GM18517 (cell line): ENCODE data around the gene IFT172.

ENCODE experiments used
- ATAC-seq: cut with Tn5 transposase; IDR thresholded peaks from one replicate; pipeline ENCODE4 v1.9.1; 2021; ENCODE audit warnings: mild to moderate bottlenecking, moderate library complexity; ENCODE audit not compliant: unreplicated experiment

IFT172 gene

GRCh38 chr2:27494944-27495554, 5.5 kb upstream of the IFT172 start, which contains the start of gene FNDC4:
Gene FNDC4, minus strand, starts transcription at chr2:27495200. Its CDS starts 521 bp downstream, at chr2:27494679.
- no peak for ATAC-seq

DNA sequence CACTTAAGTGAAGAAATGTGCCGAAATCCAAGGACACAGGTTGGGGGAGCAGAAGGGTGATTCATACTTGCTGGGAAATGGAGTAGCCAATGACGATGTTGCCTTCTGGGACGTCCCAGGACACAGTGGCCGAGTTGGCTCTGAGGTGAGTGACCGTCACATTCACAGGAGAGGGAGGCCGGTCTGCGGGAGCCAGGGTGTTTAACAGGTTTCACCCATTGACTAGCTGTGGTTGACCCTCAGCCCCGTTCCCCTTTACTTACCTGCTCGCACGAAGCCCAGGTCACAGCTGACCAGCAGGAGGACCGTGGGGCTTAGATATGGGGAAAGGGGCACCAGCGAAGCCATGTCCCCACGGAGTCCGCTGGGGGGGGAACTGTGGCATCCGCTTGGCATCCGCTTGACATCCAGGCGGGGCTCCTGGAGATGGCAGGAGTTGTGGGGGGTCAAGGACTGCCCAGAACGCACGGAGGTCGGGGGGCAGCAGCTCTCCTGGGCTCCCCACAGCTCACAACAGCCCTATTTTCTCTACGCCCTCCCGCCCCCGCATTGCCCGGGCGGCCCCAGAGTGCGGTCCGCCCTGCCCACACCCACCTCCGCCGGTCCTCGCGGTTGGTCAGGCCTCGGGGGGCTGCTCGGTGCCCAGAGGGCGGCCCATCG, 4.9 kb upstream of the IFT172 start:
- ATAC-seq: no peak

DNA sequence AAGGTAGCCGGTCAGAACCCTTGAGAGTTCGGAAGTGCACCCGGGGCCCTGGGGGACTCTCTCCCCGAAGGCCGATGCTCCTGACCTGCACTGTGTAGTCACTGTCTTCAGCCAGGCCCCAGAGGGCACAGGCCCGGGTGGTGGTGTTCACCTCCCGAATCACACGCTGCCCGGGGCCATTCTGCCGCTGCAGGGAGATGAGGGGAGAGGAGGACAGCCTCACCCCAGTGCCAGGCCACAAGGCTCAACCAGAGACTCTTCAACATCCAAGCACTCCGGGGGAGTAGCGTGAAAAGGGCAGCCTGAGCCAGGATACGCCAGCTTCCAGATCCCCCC, 4.4 kb upstream of the IFT172 start:
- ATAC-seq: no peak

- no peak for ATAC-seq
Observed at GRCh38 chr2:27492557-27492956, 3.0 kb upstream of the IFT172 start.

DNA sequence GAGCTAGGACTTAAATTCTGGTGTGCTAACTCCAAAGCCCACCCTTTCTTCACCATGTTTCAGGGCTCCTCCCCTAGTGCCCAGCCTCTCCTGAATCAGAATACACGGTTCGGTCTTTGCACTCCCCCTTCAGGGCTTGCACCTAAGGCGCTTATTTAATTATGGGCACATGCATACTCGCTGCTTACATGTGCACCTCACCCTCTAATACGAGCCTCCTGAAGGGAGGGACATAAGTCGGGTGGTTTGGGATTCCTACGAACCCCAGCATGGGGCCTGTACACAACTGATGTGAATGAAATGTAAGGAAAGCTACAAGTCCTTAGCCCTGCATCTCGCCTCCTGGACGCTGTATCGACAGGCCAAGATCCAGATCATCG, 435 bp downstream of the IFT172 start:
- ATAC-seq: no peak

GRCh38 chr2:27485496-27485895, 4.0 kb downstream of the IFT172 start:
- ATAC-seq: no peak

GRCh38 chr2:27471961-27472360, 17.6 kb downstream of the IFT172 start:
- ATAC-seq: no peak

GRCh38 chr2:27464443-27464842, 25.1 kb downstream of the IFT172 start:
- ATAC-seq: no peak

- ATAC-seq: no peak
Observed at GRCh38 chr2:27461118-27461517, 28.4 kb downstream of the IFT172 start.

DNA sequence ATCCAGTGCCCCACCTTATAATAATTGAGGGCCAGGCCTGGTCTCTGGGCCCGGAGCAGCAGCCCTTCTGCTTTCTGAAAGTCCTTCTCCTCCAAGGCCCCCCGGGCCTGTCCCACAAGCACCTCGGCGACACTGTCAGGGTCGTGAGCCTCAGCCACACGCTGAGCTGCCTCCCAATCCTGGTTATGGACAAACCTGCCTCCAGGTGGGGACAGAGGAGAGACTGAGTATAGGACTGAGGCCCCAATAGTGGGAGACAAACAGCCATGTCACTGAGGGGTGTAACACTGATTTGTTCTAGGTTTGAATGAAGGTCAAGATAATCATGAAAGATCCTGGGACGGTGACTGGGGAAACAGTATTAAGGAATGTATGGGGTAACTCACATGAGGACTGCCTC, 35.6 kb downstream of the IFT172 start:
- ATAC-seq: no peak

GRCh38 chr2:27451095-27451494, 38.4 kb downstream of the IFT172 start:
- no peak for ATAC-seq

DNA sequence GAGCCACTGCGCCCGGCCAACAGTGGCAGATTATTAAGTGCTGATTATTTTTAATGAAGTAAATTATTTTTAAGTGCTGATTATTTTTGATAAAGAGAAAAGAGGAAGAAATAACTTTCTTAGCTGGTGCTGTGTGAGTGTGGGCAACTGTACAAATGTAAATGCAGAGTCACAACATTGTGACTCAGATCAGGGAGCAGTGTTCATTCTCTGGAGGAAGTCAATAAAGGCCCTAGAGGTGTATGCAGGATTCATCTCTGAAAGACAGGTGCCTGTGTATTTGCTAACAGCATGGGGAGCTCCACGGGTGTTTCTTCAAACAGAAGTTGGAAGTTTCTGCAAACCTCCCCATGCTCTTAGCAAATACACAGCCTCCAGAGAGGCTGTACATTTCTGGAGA, 41.2 kb downstream of the IFT172 start:
- ATAC-seq: no peak

- ATAC-seq: no peak
Observed at GRCh38 chr2:27446057-27446456, 43.5 kb downstream of the IFT172 start.

DNA sequence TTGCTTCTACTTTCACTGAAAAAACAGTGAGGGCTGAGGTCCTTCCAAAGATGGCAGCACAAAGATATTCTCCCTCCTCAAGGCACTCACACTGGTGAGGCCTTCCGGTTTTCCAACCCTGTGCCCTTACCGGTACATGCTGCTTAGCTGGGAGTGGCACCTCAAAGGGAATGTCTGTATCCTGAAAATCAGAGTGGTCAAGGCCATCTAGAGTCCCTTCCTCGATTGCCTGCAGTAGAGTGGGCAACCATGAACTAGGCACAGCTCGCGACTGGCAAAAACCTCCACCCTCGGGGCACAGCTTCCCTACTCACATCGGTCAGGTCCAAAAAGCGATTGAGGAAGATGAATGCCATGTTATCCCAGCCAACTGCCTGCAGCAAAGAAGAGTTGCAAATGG, 43.9 kb downstream of the IFT172 start:
- no peak for ATAC-seq

DNA sequence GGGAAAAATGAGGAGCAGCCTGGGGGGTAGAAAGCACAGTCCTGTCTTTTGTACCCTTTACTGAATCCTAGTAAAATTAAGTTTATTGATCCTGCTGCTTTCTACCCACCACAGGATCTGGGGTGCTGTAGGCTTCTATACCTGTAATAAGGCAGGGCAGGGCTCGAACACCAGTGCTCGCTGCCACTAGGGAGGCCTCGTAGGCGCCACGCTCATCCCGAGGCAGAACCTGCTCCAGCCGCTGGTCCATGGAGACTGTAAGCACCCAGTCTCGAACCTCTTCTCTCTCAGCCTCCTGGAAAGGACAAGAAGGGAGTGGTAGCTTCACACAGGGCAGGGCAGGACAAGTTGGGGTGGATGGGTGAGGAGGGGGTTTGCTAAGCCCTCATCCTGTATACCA, 44.4 kb downstream of the IFT172 start:
- no peak for ATAC-seq

DNA sequence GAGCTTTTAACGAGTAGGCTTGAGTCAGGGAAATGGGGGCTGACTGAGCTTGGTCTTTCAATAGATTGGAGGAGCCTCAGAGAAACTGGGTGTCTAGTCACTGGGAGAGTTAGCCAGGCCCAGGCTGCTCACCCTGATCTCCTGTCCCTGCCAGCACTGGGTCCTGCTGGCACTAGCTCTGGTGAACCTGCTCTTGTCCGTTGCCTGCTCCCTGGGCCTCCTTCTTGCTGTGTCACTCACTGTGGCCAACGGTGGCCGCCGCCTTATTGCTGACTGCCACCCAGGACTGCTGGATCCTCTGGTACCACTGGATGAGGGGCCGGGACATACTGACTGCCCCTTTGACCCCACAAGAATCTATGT, 46.6 kb downstream of the IFT172 start:
- ATAC-seq: no peak

- no peak for ATAC-seq
Observed at GRCh38 chr2:27441958-27442919, 47.3 kb downstream of the IFT172 start, which contains the start of gene KRTCAP3. Gene KRTCAP3, plus strand, starts transcription at chr2:27442381. Its CDS starts 32 bp downstream, at chr2:27442413.

DNA sequence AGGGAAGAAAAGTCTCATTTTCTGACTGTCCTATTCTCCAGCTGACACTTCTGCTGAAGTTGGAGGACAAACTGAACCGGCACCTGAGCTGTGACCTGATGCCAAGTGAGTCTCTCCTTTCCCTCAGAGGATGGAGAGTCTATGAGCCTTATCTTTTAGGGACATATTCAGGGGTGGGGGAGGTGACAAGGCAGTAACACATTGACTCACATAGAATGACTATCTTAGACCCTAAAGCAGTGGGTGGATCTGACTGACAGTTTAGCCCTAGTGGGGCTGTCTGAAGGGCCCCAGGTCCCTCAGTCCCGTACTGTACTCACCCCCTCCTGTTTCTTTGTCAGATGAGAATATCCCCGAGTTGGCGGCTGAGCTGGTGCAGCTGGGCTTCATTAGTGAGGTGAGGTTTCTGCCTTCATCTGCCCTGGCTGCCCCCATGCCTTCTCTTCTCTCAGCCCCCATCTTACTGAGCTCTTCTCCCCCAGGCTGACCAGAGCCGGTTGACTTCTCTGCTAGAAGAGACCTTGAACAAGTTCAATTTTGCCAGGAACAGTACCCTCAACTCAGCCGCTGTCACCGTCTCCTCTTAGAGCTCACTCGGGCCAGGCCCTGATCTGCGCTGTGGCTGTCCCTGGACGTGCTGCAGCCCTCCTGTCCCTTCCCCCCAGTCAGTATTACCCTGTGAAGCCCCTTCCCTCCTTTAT, 48.2 kb downstream of the IFT172 start:
- ATAC-seq: no peak

- no peak for ATAC-seq
Observed at GRCh38 chr2:27435628-27436027, 53.9 kb downstream of the IFT172 start.

- no peak for ATAC-seq
Observed at GRCh38 chr2:27431395-27431794, 58.1 kb downstream of the IFT172 start.

DNA sequence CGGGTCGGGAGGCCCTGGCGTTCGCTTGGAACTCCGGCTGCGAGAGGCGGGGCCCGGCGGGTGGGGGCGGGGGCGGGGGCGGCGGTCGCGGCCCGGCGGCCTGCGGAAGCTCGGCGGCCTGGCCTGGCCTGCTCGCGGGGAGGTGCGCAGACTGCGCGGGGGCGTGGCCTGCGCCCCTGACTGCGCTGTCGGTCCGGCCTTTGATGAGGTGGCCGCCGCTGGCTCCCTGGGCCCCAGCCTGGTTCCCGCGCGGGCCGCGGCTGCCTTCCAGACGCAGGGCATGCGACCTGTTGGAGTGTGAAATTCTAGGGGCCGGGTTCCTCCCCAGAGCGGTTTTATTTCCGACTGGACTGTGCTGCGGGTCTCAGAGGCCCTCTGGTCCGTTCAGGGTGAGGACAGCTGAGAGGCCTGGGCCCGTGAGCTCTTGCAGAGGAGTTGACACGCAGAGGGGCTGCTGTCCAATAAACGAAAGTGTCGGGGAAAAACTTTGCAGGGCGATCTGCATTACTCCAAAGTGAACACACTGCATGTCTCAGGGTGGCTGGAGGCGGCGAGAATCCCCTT, 60.5 kb downstream of the IFT172 start:
- peak; percentile 47 for ATAC-seq
